DND-41 (cell line): ENCODE measurements around the gene NIT2.

Experiments
- ATAC-seq: fragments of 200-7000 bp; cut with Tn5 transposase; 3 replicates; pipeline ENCODE4 v1.9.1; 2021; ENCODE audit warnings: low read depth; ENCODE audit not compliant: insufficient read depth
- DNase-seq: peaks from one replicate; pipeline ENCODE4 v3.0.0-alpha.2; 2020
- H2AFZ ChIP-seq: 2 replicates; pipeline ENCODE4 v1.6.0; 2012; ENCODE audit warnings: low read depth, low read length
- H3K27ac ChIP-seq: 2 replicates; pipeline ENCODE4 v1.5.1; 2012; ENCODE audit warnings: low read length, inconsistent platforms
- H3K27me3 ChIP-seq: fragments of 200-600 bp; sonication (generic); 2 replicates; pipeline ENCODE4 v1.6.0; 2012; ENCODE audit warnings: low read length, mild to moderate bottlenecking, inconsistent platforms; ENCODE audit not compliant: insufficient read depth, poor library complexity
- H3K36me3 ChIP-seq: 2 replicates; pipeline ENCODE4 v1.5.1; 2012; ENCODE audit warnings: low read length, inconsistent platforms; ENCODE audit not compliant: insufficient read depth
- H3K4me1 ChIP-seq: 2 replicates; pipeline ENCODE4 v1.5.1; 2012; ENCODE audit warnings: mild to moderate bottlenecking, low read length; ENCODE audit not compliant: insufficient read depth
- H3K4me2 ChIP-seq: 2 replicates; pipeline ENCODE4 v1.6.0; 2012; ENCODE audit warnings: mild to moderate bottlenecking, moderate library complexity, low read length, inconsistent platforms; ENCODE audit not compliant: insufficient read depth
- H3K4me3 ChIP-seq, 2 experiments: fragments of 200-600 bp in 1 of 2; shearing (Covaris generic) in 1 of 2; 2 replicates each; pipeline ENCODE4 v1.5.1; 2012 to 2016; ENCODE audit warnings: inconsistent platforms in 2 of 2, low read length in 2 of 2, mild to moderate bottlenecking in 2 of 2, low read depth in 1 of 2, moderate library complexity in 1 of 2
- H3K79me2 ChIP-seq: 2 replicates; pipeline ENCODE4 v1.6.0; 2012; ENCODE audit warnings: low read length, inconsistent platforms; ENCODE audit not compliant: insufficient read depth
- H3K9ac ChIP-seq: 2 replicates; pipeline ENCODE4 v1.6.0; 2012; ENCODE audit warnings: low read depth, mild to moderate bottlenecking, inconsistent platforms, low read length, moderate library complexity
- H3K9me3 ChIP-seq: 2 replicates; pipeline ENCODE4 v1.5.1; 2012; ENCODE audit warnings: low read length, moderate library complexity, mild to moderate bottlenecking, inconsistent platforms; ENCODE audit not compliant: insufficient read depth, severe bottlenecking
- H4K20me1 ChIP-seq: 2 replicates; pipeline ENCODE4 v1.6.0; 2012; ENCODE audit warnings: low read length; ENCODE audit not compliant: insufficient read depth
- EZH2 ChIP-seq: IDR thresholded peaks from 3 replicates; pipeline ENCODE4 v1.6.1; 2012; ENCODE audit warnings: borderline replicate concordance, low read depth, mild to moderate bottlenecking, moderate library complexity, low read length, inconsistent platforms; ENCODE audit not compliant: severe bottlenecking
- TF ChIP-seq, protein P1 (sequence below): IDR thresholded peaks from 2 replicates; pipeline ENCODE4 v1.5.1; 2012; ENCODE audit warnings: borderline replicate concordance, low read length, moderate library complexity, mild to moderate bottlenecking; ENCODE audit not compliant: poor library complexity, severe bottlenecking; ENCODE audit errors: extremely low read depth

The NIT2 gene

DNA sequence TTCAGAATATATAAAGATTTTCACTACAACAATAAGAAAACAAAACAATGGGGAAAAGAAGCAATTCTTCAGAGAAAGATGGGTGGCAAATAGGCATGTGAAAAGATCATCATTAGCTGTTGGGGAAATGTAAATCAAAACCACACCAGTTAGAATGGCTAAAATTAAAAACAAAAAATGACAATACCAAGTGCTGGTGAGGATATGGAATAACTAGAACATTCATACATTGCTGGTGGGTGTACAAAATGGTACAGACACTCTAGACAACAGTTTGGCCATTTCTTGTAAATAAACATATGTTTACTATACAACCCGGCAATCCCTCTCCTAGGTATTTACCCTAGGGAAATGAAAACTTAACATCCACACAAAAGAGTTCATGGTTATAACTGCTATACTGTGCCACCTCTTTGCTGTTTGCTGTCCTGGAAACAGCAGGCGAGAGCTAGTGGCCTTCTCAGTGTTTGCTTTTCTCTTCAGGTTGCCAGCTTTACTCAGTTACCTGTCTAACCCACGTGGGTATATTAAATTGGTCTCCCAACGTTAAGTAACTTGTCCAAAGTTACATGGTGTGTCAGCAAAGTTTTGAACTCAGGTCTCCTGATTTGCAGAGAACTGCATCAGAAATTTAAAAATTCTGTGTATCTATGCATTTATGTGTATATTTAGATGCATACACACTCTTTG is 4.6 kb upstream of the NIT2 start:
- peaks cover 11% of the 10 kb centered on the region for H3K4me1 ChIP-seq
- no peak overlapping the region for H2AFZ ChIP-seq
- DNase-seq (no peak), ATAC-seq (no peak)
- H3K4me2 ChIP-seq = no peak overlapping the region
- no peak overlapping the region for H3K4me3 ChIP-seq
- H3K79me2 ChIP-seq = peaks cover 5% of the 10 kb centered on the region; the same call in 1 of the 2 replicates
- H3K27ac ChIP-seq = no peak overlapping the region
- H3K9ac ChIP-seq = no peak overlapping the region
- no peaks in the 10 kb centered on the region for H3K27me3 ChIP-seq
- no peaks in the 10 kb centered on the region for H4K20me1 ChIP-seq
- TF ChIP-seq, protein P1, sequence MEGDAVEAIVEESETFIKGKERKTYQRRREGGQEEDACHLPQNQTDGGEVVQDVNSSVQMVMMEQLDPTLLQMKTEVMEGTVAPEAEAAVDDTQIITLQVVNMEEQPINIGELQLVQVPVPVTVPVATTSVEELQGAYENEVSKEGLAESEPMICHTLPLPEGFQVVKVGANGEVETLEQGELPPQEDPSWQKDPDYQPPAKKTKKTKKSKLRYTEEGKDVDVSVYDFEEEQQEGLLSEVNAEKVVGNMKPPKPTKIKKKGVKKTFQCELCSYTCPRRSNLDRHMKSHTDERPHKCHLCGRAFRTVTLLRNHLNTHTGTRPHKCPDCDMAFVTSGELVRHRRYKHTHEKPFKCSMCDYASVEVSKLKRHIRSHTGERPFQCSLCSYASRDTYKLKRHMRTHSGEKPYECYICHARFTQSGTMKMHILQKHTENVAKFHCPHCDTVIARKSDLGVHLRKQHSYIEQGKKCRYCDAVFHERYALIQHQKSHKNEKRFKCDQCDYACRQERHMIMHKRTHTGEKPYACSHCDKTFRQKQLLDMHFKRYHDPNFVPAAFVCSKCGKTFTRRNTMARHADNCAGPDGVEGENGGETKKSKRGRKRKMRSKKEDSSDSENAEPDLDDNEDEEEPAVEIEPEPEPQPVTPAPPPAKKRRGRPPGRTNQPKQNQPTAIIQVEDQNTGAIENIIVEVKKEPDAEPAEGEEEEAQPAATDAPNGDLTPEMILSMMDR = no peak
- no peak for TF ChIP-seq EZH2
- H3K36me3 ChIP-seq = peaks cover 3% of the 10 kb centered on the region; the same call in 1 of the 2 replicates
- H3K9me3 ChIP-seq = no peaks in the 10 kb centered on the region

DNA sequence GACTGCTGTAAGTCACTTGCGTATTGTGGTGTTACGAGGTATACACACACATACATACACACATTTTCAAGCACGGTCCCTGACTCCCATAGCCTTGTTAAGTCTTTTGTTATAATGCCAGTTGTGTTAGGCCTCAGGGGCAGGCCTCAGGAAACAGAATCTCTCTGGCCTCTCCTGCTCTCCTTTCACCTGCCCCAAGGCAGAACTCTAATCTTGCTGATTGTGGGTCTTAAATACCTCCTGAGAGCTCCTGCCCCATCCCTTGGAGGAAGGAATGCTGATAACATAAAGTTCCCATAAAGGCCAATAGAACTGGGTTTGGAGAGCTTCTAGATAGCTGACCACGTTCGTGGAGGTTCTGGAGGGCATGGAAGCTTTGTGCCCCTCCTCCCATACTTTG is 3.9 kb upstream of the NIT2 start:
- Histone ChIP-seq H3K27me3 (no peaks in the 10 kb centered on the region), H3K4me2 (no peak overlapping the region), H3K9ac (no peak overlapping the region), H4K20me1 (no peaks in the 10 kb centered on the region), H3K79me2 (peaks cover 12% of the 10 kb centered on the region; the same call in 1 of the 2 replicates), H3K4me3 (no peak overlapping the region), H3K9me3 (no peaks in the 10 kb centered on the region), H3K36me3 (peaks cover 3% of the 10 kb centered on the region; the same call in 1 of the 2 replicates), H2AFZ (no peak overlapping the region), H3K4me1 (peaks cover 18% of the 10 kb centered on the region), H3K27ac (no peak overlapping the region)
- TF ChIP-seq EZH2 = no peak
- TF ChIP-seq, protein P1 = no peak
- ATAC-seq (no peak), DNase-seq (no peak)

DNA sequence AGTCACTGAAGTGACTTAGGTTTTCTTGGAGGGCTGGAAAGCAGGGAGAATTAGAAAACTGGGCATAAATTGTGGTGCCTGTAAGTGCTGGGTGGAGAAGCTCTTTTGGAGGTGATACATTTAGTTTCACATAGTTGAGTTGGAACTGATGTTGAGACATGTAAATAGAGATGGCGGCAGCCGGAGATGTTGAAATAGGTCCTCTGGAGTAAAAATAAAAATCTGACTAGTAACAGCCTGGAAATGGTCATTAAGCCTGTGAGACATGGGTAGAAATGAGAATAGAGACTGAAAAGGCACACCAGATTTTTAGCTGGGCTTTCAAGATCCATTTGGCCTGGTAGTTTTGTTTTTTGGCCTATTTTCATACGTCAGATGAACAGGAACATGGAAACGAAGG is 2.9 kb upstream of the NIT2 start:
- Histone ChIP-seq H3K36me3 (peaks cover 2% of the 10 kb centered on the region; the same call in 1 of the 2 replicates), H3K9ac (no peak overlapping the region), H3K79me2 (peaks cover 16% of the 10 kb centered on the region; the same call in 1 of the 2 replicates), H3K9me3 (no peaks in the 10 kb centered on the region), H3K4me1 (peaks cover 23% of the 10 kb centered on the region), H3K27me3 (no peaks in the 10 kb centered on the region), H3K4me2 (no peak overlapping the region), H4K20me1 (no peaks in the 10 kb centered on the region), H3K27ac (no peak overlapping the region), H3K4me3 (no peak overlapping the region), H2AFZ (no peak overlapping the region)
- ATAC-seq (no peak), DNase-seq (no peak)
- TF ChIP-seq EZH2 = no peak
- TF ChIP-seq, protein P1 = no peak
